ENCODE data around the gene CA6. TPM values are rescaled to one million over a fixed set of nuclear protein-coding genes. Genes with fewer than 3 reads are reported as not detected.

Gene CA6
- total RNA-seq, 1 donor from 2014 or later = not detected

- no peak for TF ChIP-seq CTCF (IDR thresholded peaks at IDR 0.05; ENCODE audit: insufficient read depth, low read length, poor library complexity, severe bottlenecking)
- Histone ChIP-seq H3K4me3 (ENCODE audit: low read depth, low read length) (no peak overlapping the region), H3K27me3 (ENCODE audit: control insufficient read depth, insufficient read depth, low read length) (no peaks in the 10 kb centered on the region), H3K36me3 (ENCODE audit: control insufficient read depth, insufficient read depth, low read length) (no peaks in the 10 kb centered on the region)
- DNase-seq (ENCODE audit: low read depth) = peak; percentile 93
Measured at GRCh38 chr1:8903908-8904650, 41.6 kb upstream of the CA6 start.

- no peak for DNase-seq (ENCODE audit: low read depth)
- no peak for TF ChIP-seq CTCF (IDR thresholded peaks at IDR 0.05; ENCODE audit: insufficient read depth, low read length, poor library complexity, severe bottlenecking)
- Histone ChIP-seq H3K36me3 (ENCODE audit: control insufficient read depth, insufficient read depth, low read length) (no peaks in the 10 kb centered on the region), H3K27me3 (ENCODE audit: control insufficient read depth, insufficient read depth, low read length) (no peaks in the 10 kb centered on the region), H3K4me3 (ENCODE audit: low read depth, low read length) (no peak overlapping the region)
Measured at GRCh38 chr1:8905582-8906191, 40.0 kb upstream of the CA6 start.

- Histone ChIP-seq H3K27me3 (ENCODE audit: control insufficient read depth, insufficient read depth, low read length) (no peaks in the 10 kb centered on the region), H3K36me3 (ENCODE audit: control insufficient read depth, insufficient read depth, low read length) (no peaks in the 10 kb centered on the region), H3K4me3 (ENCODE audit: low read depth, low read length) (no peak overlapping the region)
- no peak for DNase-seq (ENCODE audit: low read depth)
- no peak for TF ChIP-seq CTCF (IDR thresholded peaks at IDR 0.05; ENCODE audit: insufficient read depth, low read length, poor library complexity, severe bottlenecking)
Measured at GRCh38 chr1:8908388-8909151, 37.1 kb upstream of the CA6 start.

- TF ChIP-seq CTCF (IDR thresholded peaks at IDR 0.05; ENCODE audit: insufficient read depth, low read length, poor library complexity, severe bottlenecking) = no peak
- no peaks in the 10 kb centered on the region for H3K27me3 ChIP-seq (ENCODE audit: control insufficient read depth, insufficient read depth, low read length)
Measured at GRCh38 chr1:8910331-8910730, 35.3 kb upstream of the CA6 start.

GRCh38 chr1:8910914-8911313 lies 34.8 kb upstream of the CA6 start:
- TF ChIP-seq CTCF (IDR thresholded peaks at IDR 0.05; ENCODE audit: insufficient read depth, low read length, poor library complexity, severe bottlenecking) = no peak
- Histone ChIP-seq H3K36me3 (ENCODE audit: control insufficient read depth, insufficient read depth, low read length) (no peaks in the 10 kb centered on the region), H3K27me3 (ENCODE audit: control insufficient read depth, insufficient read depth, low read length) (no peaks in the 10 kb centered on the region), H3K4me3 (ENCODE audit: low read depth, low read length) (no peak overlapping the region)
- no peak for DNase-seq (ENCODE audit: low read depth)

More at GRCh38 chr1:8910331-8910730, 35.3 kb upstream of the CA6 start:
- Histone ChIP-seq H3K4me3 (ENCODE audit: low read depth, low read length) (no peak overlapping the region), H3K36me3 (ENCODE audit: control insufficient read depth, insufficient read depth, low read length) (no peaks in the 10 kb centered on the region)
- no peak for DNase-seq (ENCODE audit: low read depth)
